ENCODE data around the gene CSGALNACT2. TPM values are rescaled to one million over a fixed set of nuclear protein-coding genes. Genes with fewer than 3 reads are reported as not detected.
A peak's percentile ranks its signal among the peaks of the same experiment; 100 is the strongest.

Gene CSGALNACT2
- total and polyA plus RNA-seq, 7 donors, result 10.2 to 33.1 (median 18.9) TPM

DNA sequence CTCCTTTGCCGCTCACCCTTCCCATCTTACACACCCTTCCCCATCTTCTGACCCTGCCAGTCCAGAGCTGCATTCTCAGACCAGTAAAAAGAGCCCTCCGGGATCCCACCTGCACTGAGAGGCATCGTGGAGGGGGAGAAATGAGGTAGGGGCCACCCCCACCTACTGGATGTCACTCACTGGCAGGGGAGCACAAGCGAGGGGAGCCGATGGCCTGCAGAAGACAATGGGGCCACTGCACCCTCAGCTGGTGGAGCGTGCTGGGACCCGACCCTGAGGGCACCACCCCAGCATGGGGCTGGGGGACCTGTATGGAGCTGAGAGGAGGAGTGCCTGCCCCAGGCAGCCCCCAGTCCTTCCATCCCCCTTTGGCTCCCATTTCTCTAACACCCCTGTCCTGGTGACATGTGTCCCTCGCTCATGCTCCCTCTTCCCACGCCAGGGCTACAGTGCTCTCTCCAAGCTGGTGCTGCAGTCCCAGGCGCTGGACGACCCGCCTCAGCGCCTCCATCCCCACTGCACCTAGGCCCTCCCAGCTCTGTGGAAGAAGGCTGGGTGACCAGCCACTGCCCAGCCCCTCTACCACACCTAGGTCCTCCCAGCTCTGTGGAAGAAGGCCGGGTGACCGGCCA, 78.8 kb downstream of the CSGALNACT2 start:
- Histone ChIP-seq H3K9me3 (no peaks in the 10 kb centered on the region), H3K36me3 (ENCODE audit: insufficient read depth in 1 of 2, low read depth in 1 of 2) (no peaks in the 10 kb centered on the region), H3K4me1 (no peaks in the 10 kb centered on the region), H3K27me3 (ENCODE audit: insufficient read depth in 3 of 3, low read length in 2 of 3) (peaks cover 0 to 12% (median 0%) of the 10 kb centered on the region in 3 donors), H3K4me3 (no peak overlapping the region), H3K27ac (no peak overlapping the region)
- WGBS, 3 donors, result 91 to 94% (median 91%) methylated on average over 14 to 15 of the region's 15 CpGs
- no peak for ATAC-seq
- TF ChIP-seq CTCF (IDR thresholded peaks at IDR 0.05), result no peak
- DNase-seq, result peak; percentile 3 to 9
- intact Hi-C loops (cut with DNase I), result no loop called here

DNA sequence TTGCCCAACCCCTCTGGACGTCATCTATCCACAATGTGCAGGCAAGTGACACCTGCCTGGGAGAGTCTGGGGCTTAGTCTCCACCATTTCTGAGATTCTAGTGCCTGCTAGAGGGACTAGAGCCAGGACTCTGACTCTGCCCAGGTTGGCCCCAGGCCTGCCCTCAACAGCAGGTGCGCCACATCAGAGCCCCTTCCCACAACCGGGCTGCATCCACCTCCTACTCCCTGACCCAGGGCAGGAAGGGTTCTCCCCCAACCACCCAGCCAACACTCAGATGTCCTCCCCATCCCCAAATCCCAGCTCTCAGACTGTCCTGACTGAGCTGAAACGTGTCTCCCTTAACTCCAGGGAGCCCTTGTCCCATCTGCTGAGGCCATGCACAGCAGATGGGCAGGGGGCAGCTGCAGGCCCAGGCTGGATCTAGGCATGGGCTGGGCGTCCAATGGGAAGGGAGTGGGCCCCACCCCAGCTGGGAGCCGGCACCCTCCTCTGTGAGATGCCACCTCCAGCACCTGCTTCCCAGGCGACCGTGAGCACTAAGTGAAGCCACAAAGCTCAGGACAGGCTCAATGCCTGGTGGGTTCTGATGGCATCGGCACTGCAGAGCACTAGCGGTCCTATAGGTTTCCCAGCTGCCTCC, 79.4 kb downstream of the CSGALNACT2 start:
- DNase-seq (peak; percentile 3 to 26), ATAC-seq (no peak)
- H3K27me3 ChIP-seq (ENCODE audit: insufficient read depth in 3 of 3, low read length in 2 of 3), result peaks cover 0 to 12% (median 0%) of the 10 kb centered on the region in 3 donors
- no peaks in the 10 kb centered on the region for H3K9me3 ChIP-seq
- H3K36me3 ChIP-seq (ENCODE audit: insufficient read depth in 1 of 2, low read depth in 1 of 2), result no peaks in the 10 kb centered on the region
- intact Hi-C loops (cut with DNase I), result no loop called here
- 78 to 81% (median 78%) methylated on average over 10 of the region's 10 CpGs for WGBS, 3 donors
- H3K4me3 ChIP-seq, result no peak overlapping the region
- H3K4me1 ChIP-seq, result no peaks in the 10 kb centered on the region
- TF ChIP-seq CTCF (IDR thresholded peaks at IDR 0.05), result no peak
- no peak overlapping the region for H3K27ac ChIP-seq

- H3K27ac ChIP-seq, result no peak overlapping the region
- intact Hi-C loops (cut with DNase I), result no loop called here
- no peaks in the 10 kb centered on the region for H3K4me1 ChIP-seq
- ATAC-seq (no peak), DNase-seq (peak; percentile 16 to 41)
- H3K36me3 ChIP-seq (ENCODE audit: insufficient read depth in 1 of 2, low read depth in 1 of 2), result no peaks in the 10 kb centered on the region
- no peaks in the 10 kb centered on the region for H3K9me3 ChIP-seq
- WGBS, 3 donors, result 59 to 75% (median 60%) methylated on average over 18 of the region's 18 CpGs
- no peak overlapping the region for H3K4me3 ChIP-seq
- peaks cover 0 to 12% (median 0%) of the 10 kb centered on the region in 3 donors for H3K27me3 ChIP-seq (ENCODE audit: insufficient read depth in 3 of 3, low read length in 2 of 3)
- no peak for TF ChIP-seq CTCF (IDR thresholded peaks at IDR 0.05)
Measured at GRCh38 chr10:43218206-43218950, 80.1 kb downstream of the CSGALNACT2 start.

- DNase-seq, result peak; percentile 8 to 39
- no peaks in the 10 kb centered on the region for H3K9me3 ChIP-seq
- H3K36me3 ChIP-seq (ENCODE audit: insufficient read depth in 1 of 2, low read depth in 1 of 2), result no peaks in the 10 kb centered on the region
- H3K27ac ChIP-seq, result no peak overlapping the region
- H3K4me1 ChIP-seq, result no peaks in the 10 kb centered on the region
- peaks cover 0 to 12% (median 0%) of the 10 kb centered on the region in 3 donors for H3K27me3 ChIP-seq (ENCODE audit: insufficient read depth in 3 of 3, low read length in 2 of 3)
- H3K4me3 ChIP-seq, result no peak overlapping the region
- ATAC-seq, result no peak
- WGBS, 3 donors, result 69 to 80% (median 72%) methylated on average over 18 of the region's 18 CpGs
- no peak for TF ChIP-seq CTCF (IDR thresholded peaks at IDR 0.05)
- intact Hi-C loops (cut with DNase I), result no loop called here
Measured at GRCh38 chr10:43218951-43219837, 80.9 kb downstream of the CSGALNACT2 start.

All from psoas muscle (tissue), 8 donors.